ENCODE data around the gene TEX35.
A peak's percentile ranks its signal among the peaks of the same experiment; 100 is the strongest.
"Not testable (repeated sequence)": the region's sequence is repeated elsewhere in the genome, so short reads cannot be mapped to it uniquely, and the experiment has no call there.

The TEX35 gene

GRCh38 chr1:178542554-178543289 is 29.8 kb downstream of the TEX35 start:
- peak; percentile 98 for DNase-seq

GRCh38 chr1:178543290-178543607 is 30.3 kb downstream of the TEX35 start:
- no peak for DNase-seq

- no peak for DNase-seq
These were observed 31.6 kb downstream of the TEX35 start for GRCh38 chr1:178544531-178544930.

GRCh38 chr1:178548108-178548507 is 35.2 kb downstream of the TEX35 start:
- no peak for DNase-seq

GRCh38 chr1:178551307-178551706 is 38.4 kb downstream of the TEX35 start:
- DNase-seq, result no peak

- no peak for DNase-seq
These were observed 39.0 kb downstream of the TEX35 start for GRCh38 chr1:178551940-178552339.

GRCh38 chr1:178552856-178553255 is 39.9 kb downstream of the TEX35 start:
- DNase-seq, result no peak

- not testable (repeated sequence) for DNase-seq
These were observed 41.4 kb downstream of the TEX35 start for GRCh38 chr1:178554351-178554750.

GRCh38 chr1:178555613-178556012 is 42.7 kb downstream of the TEX35 start:
- not testable (repeated sequence) for DNase-seq

GRCh38 chr1:178558816-178559215 is 45.9 kb downstream of the TEX35 start:
- not testable (repeated sequence) for DNase-seq

GRCh38 chr1:178560871-178561376 is 48.0 kb downstream of the TEX35 start:
- no peak for DNase-seq

GRCh38 chr1:178563099-178563820 is 50.4 kb downstream of the TEX35 start:
- no peak for DNase-seq

GRCh38 chr1:178564086-178564782 is 51.3 kb downstream of the TEX35 start:
- no peak for DNase-seq

- no peak for DNase-seq
These were observed 51.9 kb downstream of the TEX35 start for GRCh38 chr1:178564783-178565180.

- no peak for DNase-seq
These were observed 52.7 kb downstream of the TEX35 start for GRCh38 chr1:178565586-178565985.

GRCh38 chr1:178566187-178566586 is 53.3 kb downstream of the TEX35 start:
- no peak for DNase-seq

- no peak for DNase-seq
These were observed 58.9 kb downstream of the TEX35 start for GRCh38 chr1:178571807-178572206.
